H1 (cell line): ENCODE measurements around the gene NMT2.

Source experiments
- CEBPB ChIP-seq: IDR thresholded peaks from 2 replicates; pipeline ENCODE4 v1.6.1; 2012; ENCODE audit warnings: low read depth, low read length
- CTCF ChIP-seq, 3 experiments: IDR thresholded peaks; 1 replicate in 2 of 3; 2 replicates in 1 of 3; pipeline versions ENCODE4 v1.5.1 to v1.6.1; 2011; ENCODE audit warnings: low read length in 3 of 3, mild to moderate bottlenecking in 3 of 3, inconsistent platforms in 2 of 3, low read depth in 1 of 3, moderate library complexity in 1 of 3; ENCODE audit not compliant: insufficient read depth in 1 of 3; ENCODE audit errors: control extremely low read depth in 1 of 3
- EZH2 ChIP-seq: fragments of 200-600 bp; sonication (generic); IDR thresholded peaks from 2 replicates; pipeline ENCODE4 v1.7.1; 2012; ENCODE audit warnings: low read depth, mild to moderate bottlenecking, moderate library complexity, low read length, inconsistent platforms; ENCODE audit not compliant: severe bottlenecking
- JUN ChIP-seq: IDR thresholded peaks from 2 replicates; pipeline ENCODE4 v1.6.1; 2011; ENCODE audit warnings: low read depth, mild to moderate bottlenecking, improper control_type of control experiment, low read length

GRCh38 chr10:15116225-15116624 is 52.3 kb downstream of the NMT2 start:
- TF ChIP-seq CTCF (IDR thresholded peaks at IDR 0.05; ENCODE audit: control extremely low read depth in 1 of 3, insufficient read depth in 1 of 3, low read depth in 1 of 3, low read length in 3 of 3) (no peak), CEBPB (no peak), EZH2 (no peak), JUN (no peak)
